GM12878 (cell line): ENCODE measurements around the gene DMRTC2. TPM values are rescaled to one million over a fixed set of nuclear protein-coding genes. Genes with fewer than 3 reads are reported as not detected.

Experiments
- ATAC-seq: fragments of 200-7000 bp; cut with Tn5 transposase; 3 replicates; pipeline ENCODE4 v1.9.1; 2020; ENCODE audit warnings: mild to moderate bottlenecking, moderate library complexity
- BruUV-seq: library from RNA; stranded (reverse); fragments of 400-500 nt; replicated peaks from 2 replicates; lab custom pipeline; 2021; lab: Mats Ljungman, UMichigan
- CTCF ChIA-PET: fragments of 300-600 bp; sonication (Branson Sonifier 250); formaldehyde crosslinking; extraction: SDS; loops from one replicate; lab custom pipeline; 2021; ENCODE audit warnings: inconsistent platforms; lab: Yijun Ruan, JAX
- POLR2A ChIA-PET: fragments of 350-600 bp; formaldehyde crosslinking; extraction: SDS; loops from one replicate; lab custom pipeline; 2021; ENCODE audit warnings: inconsistent platforms; lab: Charles Lee
- RAD21 ChIA-PET: fragments of 300-600 bp; sonication (Branson Sonifier 250); formaldehyde crosslinking; loops from one replicate; lab custom pipeline; 2023; ENCODE audit warnings: antibody characterized with exemption; ENCODE audit not compliant: unreplicated experiment; lab: Charles Lee
- SMC1A ChIA-PET: fragments of 300-600 bp; sonication (Branson Sonifier 250); formaldehyde crosslinking; loops from one replicate; lab custom pipeline; 2023; ENCODE audit not compliant: unreplicated experiment, uncharacterized antibody; lab: Charles Lee
- DNase-seq: peaks from one replicate; pipeline ENCODE4 v3.0.0-alpha.2; 2011; ENCODE audit warnings: low read depth, low spot score
- FAIRE-seq: peaks from 3 replicates; lab custom pipeline; 2011; peaks lifted over from hg19 to GRCh38; lab: Jason Lieb, UNC
- H2AFZ ChIP-seq: 2 replicates; pipeline ENCODE4 v1.6.0; 2011; ENCODE audit warnings: low read depth, low read length, control low read depth; ENCODE audit not compliant: control insufficient read depth
- H3K27ac ChIP-seq: 2 replicates; pipeline ENCODE4 v1.5.1; 2011; ENCODE audit warnings: control low read depth; ENCODE audit not compliant: control insufficient read depth, insufficient read depth
- H3K27me3 ChIP-seq, 2 experiments: replicated peaks in 1 of 2; 2 replicates each; pipeline versions ENCODE4 v1.6.0 to v1.6.1; 2011; ENCODE audit warnings: low read length in 1 of 2; ENCODE audit not compliant: control insufficient read depth in 2 of 2, insufficient read depth in 2 of 2
- H3K36me3 ChIP-seq, 2 experiments: 2 replicates each; pipeline ENCODE4 v1.5.1; 2011; ENCODE audit warnings: low read length in 1 of 2; ENCODE audit not compliant: control insufficient read depth in 2 of 2, insufficient read depth in 2 of 2
- H3K4me1 ChIP-seq: 2 replicates; pipeline ENCODE4 v1.6.1; 2011; ENCODE audit warnings: mild to moderate bottlenecking, low read length, moderate library complexity, mixed read lengths; ENCODE audit not compliant: control insufficient read depth, insufficient read depth
- H3K4me2 ChIP-seq: 2 replicates; pipeline ENCODE4 v1.6.0; 2011; ENCODE audit warnings: control low read depth; ENCODE audit not compliant: control insufficient read depth, insufficient read depth
- H3K4me3 ChIP-seq: fragments of 200-600 bp; sonication (generic); 2 replicates; pipeline ENCODE4 v1.5.1; 2016
- H3K79me2 ChIP-seq: 2 replicates; pipeline ENCODE4 v1.6.0; 2011; ENCODE audit warnings: low read length; ENCODE audit not compliant: control insufficient read depth, insufficient read depth
- H3K9ac ChIP-seq: 2 replicates; pipeline ENCODE4 v1.8.0; 2011; ENCODE audit warnings: low read length, control low read depth, mixed read lengths; ENCODE audit not compliant: control insufficient read depth, insufficient read depth
- H3K9me3 ChIP-seq: replicated peaks from 3 replicates; pipeline ENCODE4 v1.5.1; 2011; ENCODE audit warnings: mild to moderate bottlenecking, low read length; ENCODE audit not compliant: control insufficient read depth, insufficient read depth
- H4K20me1 ChIP-seq: 2 replicates; pipeline ENCODE4 v1.6.0; 2011; ENCODE audit not compliant: control insufficient read depth, insufficient read depth
- ASH2L ChIP-seq: fragments of 300-600, 200-600 bp; sonication (generic); IDR thresholded peaks from 2 replicates; pipeline ENCODE4 v1.6.1; 2017; ENCODE audit warnings: low read depth, mild to moderate bottlenecking, borderline replicate concordance
- BCL3 ChIP-seq: IDR thresholded peaks from 2 replicates; pipeline ENCODE4 v1.6.1; 2011; ENCODE audit warnings: borderline replicate concordance, low read depth, mild to moderate bottlenecking, moderate library complexity, low read length; ENCODE audit not compliant: insufficient read depth, poor library complexity, severe bottlenecking
- CBX3 ChIP-seq: fragments of 200-600 bp; sonication (generic); IDR thresholded peaks from 2 replicates; pipeline ENCODE4 v1.6.1; 2016; ENCODE audit warnings: low read depth, borderline replicate concordance
- CHD1 ChIP-seq: IDR thresholded peaks from 2 replicates; pipeline ENCODE4 v1.6.1; 2012; ENCODE audit warnings: low read depth, low read length, improper control_type of control experiment
- CREM ChIP-seq: IDR thresholded peaks from 2 replicates; pipeline ENCODE4 v1.6.1; 2014; ENCODE audit warnings: antibody characterized with exemption, low read depth
- CTCF ChIP-seq, 3 experiments: IDR thresholded peaks in 2 of 3; conservative IDR thresholded peaks in 1 of 3; 2 replicates each; pipeline ENCODE4 v1.5.1; 2011; ENCODE audit warnings: low read depth in 3 of 3, low read length in 3 of 3, mild to moderate bottlenecking in 3 of 3, control low read depth in 2 of 3, moderate library complexity in 2 of 3, inconsistent platforms in 1 of 3, mixed read lengths in 1 of 3; ENCODE audit not compliant: control insufficient read depth in 2 of 3, insufficient read depth in 1 of 3; ENCODE audit errors: extremely low read depth in 1 of 3
- E2F4 ChIP-seq: IDR thresholded peaks from 2 replicates; pipeline ENCODE4 v1.6.1; 2012; ENCODE audit warnings: low read depth, low read length, improper control_type of control experiment
- FOXM1 ChIP-seq: IDR thresholded peaks from 2 replicates; pipeline ENCODE4 v1.6.1; 2012; ENCODE audit warnings: low read depth, mild to moderate bottlenecking, inconsistent platforms, low read length, moderate library complexity
- HCFC1 ChIP-seq: fragments of 150-350 bp; IDR thresholded peaks from 2 replicates; pipeline ENCODE4 v1.6.1; 2014; ENCODE audit warnings: low read length
- HDGF ChIP-seq: fragments of 450-650 bp; IDR thresholded peaks from 2 replicates; pipeline ENCODE4 v1.6.1; 2016; ENCODE audit warnings: antibody characterized with exemption
- IKZF1 ChIP-seq: fragments of 450-650 bp; conservative IDR thresholded peaks from 2 replicates; pipeline ENCODE4 v1.6.1; 2017; ENCODE audit warnings: antibody characterized with exemption, mild to moderate bottlenecking
- JUNB ChIP-seq: IDR thresholded peaks from 2 replicates; pipeline ENCODE4 v1.6.1; 2016; ENCODE audit warnings: antibody characterized with exemption, mild to moderate bottlenecking
- KLF5 ChIP-seq: fragments of 450-650 bp; IDR thresholded peaks from 2 replicates; pipeline ENCODE4 v1.6.1; 2014; ENCODE audit warnings: mild to moderate bottlenecking; ENCODE audit not compliant: partially characterized antibody
- NBN ChIP-seq: fragments of 450-650 bp; IDR thresholded peaks from 2 replicates; pipeline ENCODE4 v1.6.1; 2016
- POLR2A ChIP-seq: IDR thresholded peaks from 2 replicates; pipeline ENCODE4 v1.6.1; 2011; ENCODE audit warnings: low read depth, mild to moderate bottlenecking, low read length
- POU2F2 ChIP-seq: IDR thresholded peaks from 3 replicates; pipeline ENCODE4 v1.6.1; 2011; ENCODE audit warnings: low read depth, mild to moderate bottlenecking, low read length, borderline replicate concordance
- SMAD5 ChIP-seq: IDR thresholded peaks from 2 replicates; pipeline ENCODE4 v1.6.1; 2016; ENCODE audit warnings: antibody characterized with exemption, low read depth
- SPI1 ChIP-seq: IDR thresholded peaks from 2 replicates; pipeline ENCODE4 v1.6.1; 2011; ENCODE audit warnings: low read depth, mild to moderate bottlenecking, low read length, moderate library complexity, borderline replicate concordance; ENCODE audit not compliant: insufficient read depth
- STAT1 ChIP-seq: fragments of 450-650 bp; conservative IDR thresholded peaks from 2 replicates; pipeline ENCODE4 v1.6.1; 2014; ENCODE audit warnings: antibody characterized with exemption, mild to moderate bottlenecking
- SUPT20H ChIP-seq: IDR thresholded peaks from 2 replicates; pipeline ENCODE4 v1.6.1; 2011; ENCODE audit warnings: low read depth, mild to moderate bottlenecking, low read length, moderate library complexity, borderline replicate concordance; ENCODE audit not compliant: control insufficient read depth
- TCF3 ChIP-seq: IDR thresholded peaks from 2 replicates; pipeline ENCODE4 v1.6.1; 2012; ENCODE audit warnings: low read depth, mild to moderate bottlenecking, low read length, borderline replicate concordance; ENCODE audit not compliant: insufficient read depth
- WRNIP1 ChIP-seq: IDR thresholded peaks from 2 replicates; pipeline ENCODE4 v1.6.1; 2011; ENCODE audit warnings: low read depth, low read length, improper control_type of control experiment, borderline replicate concordance
- ZSCAN29 ChIP-seq: fragments of 450-650 bp; IDR thresholded peaks from 2 replicates; pipeline ENCODE4 v1.6.1; 2017; ENCODE audit warnings: mild to moderate bottlenecking, moderate library complexity
- WGBS: methylation state at CpG from one replicate; pipeline ENCODE4 v1.1.6; 2016; ENCODE audit warnings: low lambda C conversion rate; ENCODE audit not compliant: insufficient replicate concordance, insufficient coverage; ENCODE audit errors: missing lambda C conversion rate; 5-methylcytosine and 5-hydroxymethylcytosine counted together
- in situ Hi-C: fragments of 300-500 bp; cut with MboI; formaldehyde crosslinking; loops from 9 replicates; pipeline ENCODE4 v1.14.3; 2018; ENCODE audit warnings: mixed read lengths
- intact Hi-C: fragments of 100-400 bp; cut with micrococcal nuclease; formaldehyde crosslinking; loops from one replicate; pipeline ENCODE4 v1.14.2; 2022; ENCODE audit not compliant: unreplicated experiment
- polyA plus RNA-seq, 11 experiments: library from polyadenylated mRNA; depleted of rRNA in 4 of 11; unstranded in 6 of 11; stranded (reverse) in 5 of 11; fragments of >200 nt; fragmentation: Nextera tagmentation in 4 of 11; fragmentation: Illumina TruSeq in 1 of 11; extraction: Ambion mirVana in 4 of 11; extraction: Trizol in 1 of 11; gene quantifications; 1 replicate in 1 of 11; 2 replicates in 10 of 11; pipeline versions ENCODE4 v1.2.1 to v1.2.3, GENCODE V29; 2011 to 2016; ENCODE audit warnings: inconsistent platforms in 2 of 11, missing spikeins in 2 of 11, low read depth in 1 of 11
- total RNA-seq, 4 experiments: library from RNA; depleted of rRNA in 3 of 4; stranded (reverse); fragments of >200 nt in 3 of 4; fragmentation: Illumina TruSeq in 1 of 4; extraction: Trizol in 1 of 4; gene quantifications; 2 replicates each; pipeline versions ENCODE4 v1.2.1 to v1.2.3, GENCODE V29; 2013 to 2021

Gene DMRTC2
- total and polyA plus RNA-seq, 10 of the 15 experiments (the other 5 are each of a cell fraction or from before 2014, with no cell fraction given), result not detected

- H3K27me3 ChIP-seq, result no peaks in the 10 kb centered on the region
- no peak for FAIRE-seq
- H3K27ac ChIP-seq, result no peak overlapping the region
- POLR2A ChIA-PET, result interaction anchor here (0.5 to 2.4 kb wide), 5 partner anchors 10 to 22 kb away, joined by 3 to 14 read pairs (median 4); no protein-coding TSS in a partner anchor
- peak overlapping the region; percentile 25; the same call in 1 of the 2 replicates for H3K9ac ChIP-seq
- RAD21 ChIA-PET, result interaction anchor here (1.0 kb wide), 1 partner anchor 70 kb away, joined by 3 read pairs; no protein-coding TSS in a partner anchor
- no peaks in the 10 kb centered on the region for H3K9me3 ChIP-seq
- intact Hi-C loops (no loop called here), in situ Hi-C loops (no loop called here)
- peak overlapping the region; percentile 65; the same call in 1 of the 2 replicates for H3K4me3 ChIP-seq
- H2AFZ ChIP-seq, result no peak overlapping the region
- SMC1A ChIA-PET, result interaction anchor here (1.4 to 1.9 kb wide), 3 partner anchors 10 to 88 kb away, joined by 4 to 5 read pairs (median 5); no protein-coding TSS in a partner anchor
- peaks cover 31% of the 10 kb centered on the region for H4K20me1 ChIP-seq
- peaks cover 37 to 41% of the 10 kb centered on the region in 2 experiments for H3K36me3 ChIP-seq
- no peak for DNase-seq
- peaks cover 86% of the 10 kb centered on the region for H3K79me2 ChIP-seq
- CTCF ChIA-PET, result interaction anchor here (1.3 to 3.7 kb wide), 4 partner anchors 8 to 93 kb away, joined by 4 to 28 read pairs (median 8); partner anchors contain the start of gene CD79A
- no peak for ATAC-seq
- H3K4me1 ChIP-seq, result peaks cover 53% of the 10 kb centered on the region
- BruUV-seq, result TSS peak; percentile 3
- 80% methylated on average over 5 of the region's 5 CpGs for WGBS
- peak overlapping the region; percentile 84 for H3K4me2 ChIP-seq
- TF ChIP-seq BCL3 (no peak), POLR2A (peak; percentile 35; the same call in 1 of the 2 replicates), ZSCAN29 (no peak), TCF3 (no peak), CBX3 (no peak), HDGF (no peak), POU2F2 (no peak), SPI1 (no peak), FOXM1 (no peak), ASH2L (no peak), HCFC1 (no peak), JUNB (no peak), NBN (no peak), CHD1 (no peak), SUPT20H (no peak), STAT1 (no peak), WRNIP1 (no peak), E2F4 (no peak), IKZF1 (no peak), SMAD5 (peak; percentile 26; the same call in 1 of the 2 replicates), CREM (no peak), CTCF (IDR thresholded peaks at IDR 0.05 in 2 of 3, conservative IDR thresholded peaks at IDR 0.05 in 1 of 3; ENCODE audit: control insufficient read depth in 2 of 3, extremely low read depth in 1 of 3, insufficient read depth in 1 of 3, low read depth in 3 of 3, low read length in 3 of 3) (0 out of 6 replicates have a peak, but pooled peaks of 1 of the 3 experiments have one; percentile 1), KLF5 (no peak)
Measured at GRCh38 chr19:41864374-41864773, 19.5 kb downstream of the DMRTC2 start.
